ENCODE data around the gene REX1BD. TPM values are rescaled to one million over a fixed set of nuclear protein-coding genes. Genes with fewer than 3 reads are reported as not detected.

The REX1BD gene
- total and polyA plus RNA-seq, 2 of the 13 experiments (the other 11 are each of a cell fraction or from before 2014, with no cell fraction given) = 7.5 to 25.4 TPM

DNA sequence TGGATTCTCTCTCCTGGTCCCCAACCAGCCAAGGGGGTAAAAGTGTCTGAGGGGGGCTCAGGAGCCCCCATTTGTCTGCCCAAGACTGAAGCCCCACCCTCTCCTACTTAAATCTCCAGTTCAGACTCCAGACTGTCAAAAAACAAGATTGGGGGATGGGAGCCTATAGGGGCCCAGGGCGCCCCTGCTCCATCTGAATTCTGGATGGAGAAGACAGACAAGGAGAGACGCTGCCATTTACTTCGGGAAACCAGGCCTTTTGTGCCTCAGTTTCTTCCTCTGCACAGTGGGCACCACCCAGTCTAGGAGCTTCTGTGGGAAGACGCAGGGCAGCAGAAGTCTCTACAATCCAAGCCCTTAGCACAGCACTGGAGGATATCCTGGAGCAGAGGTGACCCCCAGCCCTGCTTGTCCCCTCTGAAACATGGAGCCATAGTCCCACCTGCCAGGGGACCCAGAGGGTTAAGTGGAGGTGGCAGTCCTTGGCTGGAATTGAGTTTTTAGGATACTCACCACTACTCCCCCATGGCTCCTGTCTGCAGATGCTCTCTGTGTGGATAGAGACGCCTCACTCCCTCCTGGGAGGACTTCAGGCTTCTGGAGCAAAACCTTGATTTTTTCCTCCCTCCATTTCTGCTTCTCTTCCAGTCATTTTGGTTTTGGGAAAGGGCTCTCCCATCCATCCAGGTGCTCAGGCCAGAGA lies 19.7 kb downstream of the REX1BD start:
- H4K20me1 ChIP-seq (ENCODE audit: insufficient read depth, low read length) = peaks cover 18% of the 10 kb centered on the region; the same call in 1 of the 2 replicates
- DNase-seq (ENCODE audit: low spot score) = no peak
- no peak for FAIRE-seq
- H3K27me3 ChIP-seq (ENCODE audit: control insufficient read depth in 1 of 2, insufficient read depth in 2 of 2, low read length in 2 of 2) = peaks cover 0 to 7% of the 10 kb centered on the region in 2 experiments; a peak in 2 of 5 replicates
- no peak for ATAC-seq
- no peaks in the 10 kb centered on the region; a peak in 1 of 5 replicates for H3K36me3 ChIP-seq (replicated peaks in 1 of 2; ENCODE audit: control insufficient read depth in 1 of 2, insufficient read depth in 2 of 2, low read length in 2 of 2)
- H3K4me1 ChIP-seq (ENCODE audit: insufficient read depth, low read length) = peaks cover 70% of the 10 kb centered on the region
- peaks cover 22% of the 10 kb centered on the region for H3K79me2 ChIP-seq (ENCODE audit: insufficient read depth, low read length)
- in situ Hi-C loops (cut with HindIII; ENCODE audit: extremely low pct_ligation_motif_present, low pct_unique_long_range_greater_than_20kb) (no loop called here), intact Hi-C loops (cut with micrococcal nuclease; ENCODE audit: unreplicated experiment) (no loop called here)
- POLR2A ChIA-PET = no interaction called here
- 0 out of 2 replicates have a peak, but pooled peaks have one; percentile 42 for TF ChIP-seq ZNF629 (CRISPR knock-in tag; conservative IDR thresholded peaks at IDR 0.05)
- TF ChIP-seq, protein P1, sequence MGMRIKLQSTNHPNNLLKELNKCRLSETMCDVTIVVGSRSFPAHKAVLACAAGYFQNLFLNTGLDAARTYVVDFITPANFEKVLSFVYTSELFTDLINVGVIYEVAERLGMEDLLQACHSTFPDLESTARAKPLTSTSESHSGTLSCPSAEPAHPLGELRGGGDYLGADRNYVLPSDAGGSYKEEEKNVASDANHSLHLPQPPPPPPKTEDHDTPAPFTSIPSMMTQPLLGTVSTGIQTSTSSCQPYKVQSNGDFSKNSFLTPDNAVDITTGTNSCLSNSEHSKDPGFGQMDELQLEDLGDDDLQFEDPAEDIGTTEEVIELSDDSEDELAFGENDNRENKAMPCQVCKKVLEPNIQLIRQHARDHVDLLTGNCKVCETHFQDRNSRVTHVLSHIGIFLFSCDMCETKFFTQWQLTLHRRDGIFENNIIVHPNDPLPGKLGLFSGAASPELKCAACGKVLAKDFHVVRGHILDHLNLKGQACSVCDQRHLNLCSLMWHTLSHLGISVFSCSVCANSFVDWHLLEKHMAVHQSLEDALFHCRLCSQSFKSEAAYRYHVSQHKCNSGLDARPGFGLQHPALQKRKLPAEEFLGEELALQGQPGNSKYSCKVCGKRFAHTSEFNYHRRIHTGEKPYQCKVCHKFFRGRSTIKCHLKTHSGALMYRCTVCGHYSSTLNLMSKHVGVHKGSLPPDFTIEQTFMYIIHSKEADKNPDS (CRISPR knock-in tag; IDR thresholded peaks at IDR 0.05) = no peak
- no peak for TF ChIP-seq ZNF792 (CRISPR knock-in tag; IDR thresholded peaks at IDR 0.05)
- H2AFZ ChIP-seq (ENCODE audit: low read length) = no peak overlapping the region
- H3K27ac ChIP-seq (ENCODE audit: extremely low read length, insufficient read depth, low read length) = no peak overlapping the region
- peak overlapping the region; percentile 62; the same call in 1 of the 2 replicates for H3K9ac ChIP-seq (ENCODE audit: insufficient read depth, low read depth, low read length)
- H3K4me2 ChIP-seq (ENCODE audit: low read depth, low read length) = peak overlapping the region; percentile 90
- WGBS (ENCODE audit: low lambda C conversion rate) = 50% methylated on average over 4 of the region's 5 CpGs
- CTCF ChIA-PET (ENCODE audit: low intra/inter-chr PET ratio, low total read pairs) = no interaction called here
- no TSS peak for BruUV-seq (replicated peaks)
- no peaks in the 10 kb centered on the region for H3K9me3 ChIP-seq (ENCODE audit: low read length)
- H3K4me3 ChIP-seq (replicated peaks in 1 of 3; ENCODE audit: insufficient read depth in 1 of 3, low read depth in 2 of 3, low read length in 3 of 3) = peak overlapping the region; percentile 67 to 82 (median 73)
